RWPE2 (cell line): ENCODE measurements around the gene RAB44.

Experiments used
- ATAC-seq: fragments of 200-7000 bp; cut with Tn5 transposase; 3 replicates; pipeline ENCODE4 v1.9.1; 2021; ENCODE audit warnings: low read depth
- DNase-seq: peaks from one replicate; pipeline ENCODE4 v3.0.0-alpha.2; 2020; ENCODE audit warnings: low spot score
- H3K27ac ChIP-seq: fragments of 450-650 bp; 2 replicates; pipeline ENCODE4 v1.5.1; 2017; ENCODE audit warnings: mild to moderate bottlenecking; ENCODE audit not compliant: poor library complexity, severe bottlenecking
- H3K27me3 ChIP-seq: fragments of 250-450 bp; sonication (Bioruptor Pico); 2 replicates; pipeline ENCODE4 v1.5.1; 2021; ENCODE audit warnings: mild to moderate bottlenecking, moderate library complexity; ENCODE audit not compliant: insufficient read depth, poor library complexity, severe bottlenecking
- H3K36me3 ChIP-seq: fragments of 250-450 bp; sonication (Bioruptor Pico); 2 replicates; pipeline ENCODE4 v1.5.1; 2020; ENCODE audit warnings: low read depth, mild to moderate bottlenecking, moderate library complexity
- H3K4me1 ChIP-seq: fragments of 250-450 bp; sonication (Bioruptor Pico); 2 replicates; pipeline ENCODE4 v1.5.1; 2021; ENCODE audit warnings: mild to moderate bottlenecking, moderate library complexity; ENCODE audit not compliant: insufficient read depth, poor library complexity, severe bottlenecking
- H3K4me3 ChIP-seq: fragments of 250-450 bp; sonication (Bioruptor Pico); 2 replicates; pipeline ENCODE4 v1.5.1; 2021; ENCODE audit warnings: mild to moderate bottlenecking, moderate library complexity; ENCODE audit not compliant: severe bottlenecking
- H3K9me3 ChIP-seq: fragments of 250-450 bp; sonication (Bioruptor Pico); 2 replicates; pipeline ENCODE4 v1.5.1; 2021; ENCODE audit warnings: mild to moderate bottlenecking, moderate library complexity; ENCODE audit not compliant: severe bottlenecking
- TF ChIP-seq, protein P1 (sequence below): fragments of 450-650 bp; IDR thresholded peaks from one replicate; pipeline ENCODE4 v1.5.1; 2017; ENCODE audit warnings: mild to moderate bottlenecking, moderate library complexity; ENCODE audit not compliant: poor library complexity, severe bottlenecking

The RAB44 gene

DNA sequence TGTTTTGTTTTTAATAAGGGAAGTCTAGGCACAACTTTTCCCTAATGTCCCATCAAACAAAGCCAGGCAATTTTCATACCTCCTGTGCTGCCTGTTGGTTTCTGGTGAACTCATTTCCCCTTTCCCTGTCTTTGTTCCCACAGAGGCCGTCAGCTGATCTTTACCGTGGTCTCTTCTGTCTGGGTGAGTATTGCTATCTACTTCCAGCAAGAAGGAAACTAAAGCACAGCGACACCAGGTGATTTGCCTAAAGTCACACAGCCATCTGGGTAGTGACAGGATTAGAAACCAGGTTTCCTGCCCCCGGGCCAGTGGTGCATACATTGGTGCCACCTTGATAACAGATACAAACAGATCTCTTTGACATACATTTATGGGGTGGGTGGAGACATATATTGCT is 59.6 kb downstream of the RAB44 start:
- H3K4me3 ChIP-seq, result no peak overlapping the region
- TF ChIP-seq, protein P1, sequence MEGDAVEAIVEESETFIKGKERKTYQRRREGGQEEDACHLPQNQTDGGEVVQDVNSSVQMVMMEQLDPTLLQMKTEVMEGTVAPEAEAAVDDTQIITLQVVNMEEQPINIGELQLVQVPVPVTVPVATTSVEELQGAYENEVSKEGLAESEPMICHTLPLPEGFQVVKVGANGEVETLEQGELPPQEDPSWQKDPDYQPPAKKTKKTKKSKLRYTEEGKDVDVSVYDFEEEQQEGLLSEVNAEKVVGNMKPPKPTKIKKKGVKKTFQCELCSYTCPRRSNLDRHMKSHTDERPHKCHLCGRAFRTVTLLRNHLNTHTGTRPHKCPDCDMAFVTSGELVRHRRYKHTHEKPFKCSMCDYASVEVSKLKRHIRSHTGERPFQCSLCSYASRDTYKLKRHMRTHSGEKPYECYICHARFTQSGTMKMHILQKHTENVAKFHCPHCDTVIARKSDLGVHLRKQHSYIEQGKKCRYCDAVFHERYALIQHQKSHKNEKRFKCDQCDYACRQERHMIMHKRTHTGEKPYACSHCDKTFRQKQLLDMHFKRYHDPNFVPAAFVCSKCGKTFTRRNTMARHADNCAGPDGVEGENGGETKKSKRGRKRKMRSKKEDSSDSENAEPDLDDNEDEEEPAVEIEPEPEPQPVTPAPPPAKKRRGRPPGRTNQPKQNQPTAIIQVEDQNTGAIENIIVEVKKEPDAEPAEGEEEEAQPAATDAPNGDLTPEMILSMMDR, result no peak
- peaks cover 14% of the 10 kb centered on the region for H3K4me1 ChIP-seq
- H3K27ac ChIP-seq, result no peak overlapping the region
- H3K36me3 ChIP-seq, result no peaks in the 10 kb centered on the region
- no peaks in the 10 kb centered on the region for H3K27me3 ChIP-seq
- ATAC-seq (no peak), DNase-seq (no peak)
- no peaks in the 10 kb centered on the region for H3K9me3 ChIP-seq

DNA sequence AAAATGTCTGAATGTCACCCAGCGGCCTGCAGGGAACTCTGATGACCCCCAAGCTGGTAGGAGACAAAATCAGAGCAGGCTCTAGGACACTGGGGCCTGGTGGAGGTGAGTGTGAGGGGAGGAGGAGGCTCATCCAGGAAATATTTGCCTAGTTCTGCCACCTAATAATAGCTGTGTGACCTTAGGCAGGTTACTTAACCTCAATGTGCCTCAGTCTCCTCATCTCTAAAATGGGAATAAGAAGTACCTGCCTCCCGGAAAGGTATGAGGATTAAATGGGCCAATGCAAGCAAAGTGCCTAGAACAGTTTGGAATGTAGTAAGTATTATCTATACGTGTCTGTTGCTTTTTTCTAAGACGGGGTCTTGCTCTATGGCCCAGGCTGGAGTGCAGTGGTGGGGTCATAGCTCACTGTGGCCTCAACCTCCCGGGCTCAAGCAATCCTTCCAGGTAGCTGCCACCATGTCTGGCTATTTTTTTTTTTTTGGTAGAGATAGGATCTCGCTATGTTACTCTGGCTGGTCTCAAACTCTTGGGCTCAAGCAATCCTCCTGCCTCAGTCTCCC is 60.4 kb downstream of the RAB44 start:
- Histone ChIP-seq H3K27ac (no peak overlapping the region), H3K4me3 (no peak overlapping the region)
- TF ChIP-seq, protein P1, result no peak

DNA sequence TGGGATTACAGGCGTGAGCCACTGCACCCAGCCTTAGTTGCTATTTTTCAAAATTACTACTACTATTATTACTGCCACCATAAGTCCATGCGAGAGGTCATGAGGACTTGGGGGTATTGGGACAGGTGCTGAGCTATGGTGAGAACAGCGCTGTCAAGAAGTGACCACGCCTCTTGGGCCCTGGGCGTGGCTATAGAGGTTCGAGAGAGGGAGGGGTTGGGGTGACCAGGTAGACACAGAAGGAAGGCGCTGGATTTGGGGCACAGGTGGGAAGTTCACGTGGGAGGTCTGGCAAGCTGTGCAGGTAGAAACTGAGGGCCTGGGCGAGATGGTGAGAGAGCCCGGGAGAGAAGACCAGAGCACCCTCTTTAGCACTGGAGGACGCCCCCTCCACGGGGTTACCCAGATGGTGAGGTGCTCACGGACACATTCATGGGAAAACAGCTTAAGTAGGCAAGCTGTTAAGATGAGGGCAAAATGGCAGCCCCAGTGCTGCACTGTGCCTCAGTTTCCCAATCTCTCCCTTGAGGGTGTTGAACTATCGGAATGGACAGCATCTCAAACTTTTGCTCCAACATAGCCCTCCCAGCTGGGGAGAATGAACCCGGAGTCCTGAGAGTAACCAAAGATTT is 61.0 kb downstream of the RAB44 start:
- no peak for DNase-seq
- H3K9me3 ChIP-seq, result no peaks in the 10 kb centered on the region
- H3K27ac ChIP-seq, result no peak overlapping the region
- ATAC-seq, result no peak
- no peaks in the 10 kb centered on the region for H3K27me3 ChIP-seq
- no peak overlapping the region for H3K4me3 ChIP-seq
- TF ChIP-seq, protein P1, result no peak
- H3K36me3 ChIP-seq, result no peaks in the 10 kb centered on the region
- H3K4me1 ChIP-seq, result peaks cover 7% of the 10 kb centered on the region

More for the DNA sequence above, 60.4 kb downstream of the RAB44 start:
- Histone ChIP-seq H3K27me3 (no peaks in the 10 kb centered on the region), H3K9me3 (no peaks in the 10 kb centered on the region), H3K36me3 (no peaks in the 10 kb centered on the region), H3K4me1 (peaks cover 7% of the 10 kb centered on the region)
- DNase-seq, result no peak
- no peak for ATAC-seq

DNA sequence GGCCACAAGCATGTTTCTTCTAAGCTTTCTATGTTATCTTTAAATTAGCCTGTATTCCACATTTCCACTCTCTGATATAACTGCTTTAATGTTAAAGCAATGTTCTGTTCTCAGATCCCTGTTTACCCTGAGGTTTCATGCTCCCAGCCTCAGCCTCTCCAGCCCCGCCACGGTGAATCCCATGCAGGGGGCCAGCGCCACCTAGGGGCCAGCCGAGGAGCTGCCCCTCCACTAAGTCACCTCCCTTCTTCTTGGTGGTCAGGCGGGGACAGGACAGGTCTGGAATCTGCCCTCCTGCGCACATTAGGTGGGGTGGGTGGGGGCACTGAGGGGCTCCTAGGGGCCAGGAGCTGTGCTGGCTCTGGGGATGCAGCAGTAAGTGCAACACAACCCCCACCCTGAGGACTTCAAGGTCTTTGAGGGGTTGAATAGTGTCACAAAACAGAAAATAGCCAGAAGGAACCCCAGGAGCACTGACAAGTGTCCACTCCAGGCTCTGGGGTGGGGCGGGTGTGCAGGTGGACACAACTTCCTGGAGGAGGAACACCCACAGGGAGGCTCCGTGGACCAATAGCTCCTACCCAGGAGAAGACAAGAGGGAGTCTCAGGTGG is 61.6 kb downstream of the RAB44 start:
- TF ChIP-seq, protein P1, result peak; percentile 98
- H3K27ac ChIP-seq, result no peak overlapping the region
- H3K36me3 ChIP-seq, result no peaks in the 10 kb centered on the region
- no peaks in the 10 kb centered on the region for H3K27me3 ChIP-seq
- H3K4me3 ChIP-seq, result no peak overlapping the region
- ATAC-seq (peak; percentile 87), DNase-seq (no peak)
- H3K9me3 ChIP-seq, result no peaks in the 10 kb centered on the region
- peaks cover 7% of the 10 kb centered on the region for H3K4me1 ChIP-seq
